ENCODE results near the gene LRCH1.

GRCh38 chr13:46571189-46571908 lies 18.4 kb downstream of the LRCH1 start:
- TF ChIP-seq CTCF (IDR thresholded peaks at IDR 0.05) (no peak), EZH2 (IDR thresholded peaks at IDR 0.05) (no peak), EZH2phosphoT487 (IDR thresholded peaks at IDR 0.05) (no peak)
